Aorta (tissue), 5 donors: ENCODE measurements around the gene LCT. TPM values are rescaled to one million over a fixed set of nuclear protein-coding genes. Genes with fewer than 3 reads are reported as not detected.
A peak's percentile ranks its signal among the peaks of the same experiment; 100 is the strongest.
"Not testable (repeated sequence)": the region's sequence is repeated elsewhere in the genome, so short reads cannot be mapped to it uniquely, and the experiment has no call there.

Experiments used
- ATAC-seq: fragments of 200-7000 bp; cut with Tn5 transposase; one replicate; pipeline ENCODE4 v1.9.1; 2022; ENCODE audit warnings: moderate library complexity; ENCODE audit not compliant: low FRiP score
- DNase-seq, 2 donors: peaks; one replicate each; pipeline ENCODE4 v3.0.0-alpha.2; 2020
- H3K27ac ChIP-seq, 2 donors: one replicate each; pipeline ENCODE4 v1.5.1; 2013; ENCODE audit warnings: low read length in 2 of 2, mild to moderate bottlenecking in 2 of 2, moderate library complexity in 2 of 2, control low read depth in 1 of 2, inconsistent platforms in 1 of 2, low read depth in 1 of 2
- H3K27me3 ChIP-seq, 2 donors: one replicate each; pipeline ENCODE4 v1.6.1; 2013; ENCODE audit warnings: control low read depth in 1 of 2, low read length in 1 of 2, mild to moderate bottlenecking in 1 of 2, moderate library complexity in 1 of 2; ENCODE audit not compliant: insufficient read depth in 2 of 2, control insufficient read depth in 1 of 2
- H3K36me3 ChIP-seq, 2 donors: one replicate each; pipeline ENCODE4 v1.6.1; 2013; ENCODE audit warnings: control low read depth in 1 of 2, low read length in 1 of 2, mild to moderate bottlenecking in 1 of 2; ENCODE audit not compliant: insufficient read depth in 2 of 2, control insufficient read depth in 1 of 2
- H3K4me1 ChIP-seq, 2 donors: one replicate each; pipeline ENCODE4 v1.6.1; 2013; ENCODE audit warnings: low read length in 2 of 2, control low read depth in 1 of 2, mild to moderate bottlenecking in 1 of 2, moderate library complexity in 1 of 2; ENCODE audit not compliant: insufficient read depth in 2 of 2, control insufficient read depth in 1 of 2
- H3K4me3 ChIP-seq, 2 donors: one replicate each; pipeline ENCODE4 v1.5.1; 2013; ENCODE audit warnings: low read length in 2 of 2, control low read depth in 1 of 2, mild to moderate bottlenecking in 1 of 2
- H3K9me3 ChIP-seq: one replicate; pipeline ENCODE4 v1.6.1; 2013; ENCODE audit warnings: mild to moderate bottlenecking, low read length; ENCODE audit not compliant: control insufficient read depth
- WGBS, 2 donors: extraction: QIAGEN DNeasy Blood & Tissue Kit; methylation state at CpG; one replicate each; pipeline ENCODE4 v1.1.7; 2013; 5-methylcytosine and 5-hydroxymethylcytosine counted together
- intact Hi-C, 2 donors: fragments of 100-400 bp; cut with DNase I; formaldehyde crosslinking; loops; one replicate each; pipeline versions ENCODE4 v1.14.2 to v1.15.0; 2022
- long read RNA-seq, 2 donors: library from polyadenylated mRNA; unstranded; transcript quantifications; one replicate each; pipeline ENCODE4 v2.0.0, GENCODE V29; 2020 to 2021
- polyA plus RNA-seq, 2 donors: library from polyadenylated mRNA; stranded (reverse); fragments of 200-250 nt; gene quantifications; one replicate each; pipeline ENCODE4 v1.2.3, GENCODE V29; 2013
- total RNA-seq, 2 donors: library from RNA; stranded (reverse); fragmentation: NEBNext Ultra II Directional; extraction: Animal tissue kit (Norgen Biotek cat#: 25700); gene quantifications; one replicate each; pipeline ENCODE4 v1.2.1, GENCODE V29; 2021
- donor health status: healthy with polysubstance abuse.
- donor health status: Bipolar disorder and iron deficiency.
- donor health status: DM: no; HTN: no; CAD: no.
- donor health status: DM: no; HTN: no; CAD: no.
- donor health status: DM: yes; HTN: yes; CAD: no.

LCT gene
- total RNA-seq (not detected), polyA plus RNA-seq (10 to 100 TPM in 1 of 2 donors, under 1 TPM in 1; 0.03 to 24.8 TPM)
- long read RNA-seq, donor 1, result 0 reads
- long read RNA-seq, donor 2, result 0 reads

- H3K27me3 ChIP-seq, result no peaks in the 10 kb centered on the region
- intact Hi-C loops, result no loop called here
- H3K9me3 ChIP-seq, result no peaks in the 10 kb centered on the region
- H3K27ac ChIP-seq, result no peak within 1 kb of the TSS
- 91 to 95% methylated on average over 12 of the region's 12 CpGs for WGBS, 2 donors
- H3K4me3 ChIP-seq, result no peak within 1 kb of the TSS
- no peaks in the 10 kb centered on the region for H3K36me3 ChIP-seq
- H3K4me1 ChIP-seq, result no peaks in the 10 kb centered on the region
- ATAC-seq (no peak), DNase-seq (no peak)
Measured at GRCh38 chr2:135836596-135837270, at the start of gene LCT. Gene LCT, minus strand, starts transcription at chr2:135837184. Its CDS starts 15 bp downstream, at chr2:135837169.

- H3K9me3 ChIP-seq, result no peaks in the 10 kb centered on the region
- no peaks in the 10 kb centered on the region for H3K27me3 ChIP-seq
- DNase-seq (no peak), ATAC-seq (no peak)
- no peak overlapping the region for H3K4me3 ChIP-seq
- no peak overlapping the region for H3K27ac ChIP-seq
- intact Hi-C loops, result no loop called here
- 85 to 87% methylated on average over 4 of the region's 4 CpGs for WGBS, 2 donors
- no peaks in the 10 kb centered on the region for H3K36me3 ChIP-seq
- H3K4me1 ChIP-seq, result no peaks in the 10 kb centered on the region
Measured at GRCh38 chr2:135885709-135886108, 48.7 kb upstream of the LCT start.

- H3K27me3 ChIP-seq, result no peaks in the 10 kb centered on the region
- no peak overlapping the region for H3K4me3 ChIP-seq
- H3K36me3 ChIP-seq, result no peaks in the 10 kb centered on the region
- no peak overlapping the region for H3K27ac ChIP-seq
- no peak for ATAC-seq
- 62% methylated on average over 3 of the region's 3 CpGs for WGBS, 2 donors
- intact Hi-C loops, result no loop called here
- no peak for DNase-seq
- H3K4me1 ChIP-seq, result no peaks in the 10 kb centered on the region
- H3K9me3 ChIP-seq, result no peaks in the 10 kb centered on the region
Measured at GRCh38 chr2:135882415-135882814, 45.4 kb upstream of the LCT start.

- not testable (repeated sequence) for H3K36me3 ChIP-seq, DNase-seq, H3K4me1 ChIP-seq, H3K27me3 ChIP-seq, H3K9me3 ChIP-seq, H3K27ac ChIP-seq
- intact Hi-C loops, result loop anchor here (5.0 to 10.0 kb wide), 3 partner anchors 111 to 962 kb away; partner anchors contain the start of genes CCNT2 (in 1 of the 2), DARS1 (in 1 of the 2) and UBXN4 (in 1 of the 2)
- 87 to 88% methylated on average over 15 of the region's 15 CpGs for WGBS, 2 donors
- H3K4me3 ChIP-seq, result peak overlapping the region in 1 of 2 donors; percentile 70
- peak; percentile 5 for ATAC-seq
Measured at GRCh38 chr2:135876770-135877169, 39.8 kb upstream of the LCT start.

GRCh38 chr2:135876066-135876711 lies 39.2 kb upstream of the LCT start, which contains the start of gene MCM6:
Gene MCM6, minus strand, starts transcription at chr2:135876443. Its CDS starts 78 bp downstream, at chr2:135876365.
- Histone ChIP-seq H3K4me3 (peak within 1 kb of the TSS; percentile 51 to 70), H3K36me3 (peaks cover 0 to under 1% of the 10 kb centered on the region in 2 donors), H3K27ac (peak within 1 kb of the TSS in 1 of 2 donors; percentile 7), H3K4me1 (no peaks in the 10 kb centered on the region), H3K27me3 (no peaks in the 10 kb centered on the region), H3K9me3 (no peaks in the 10 kb centered on the region)
- intact Hi-C loops, result loop anchor here (5.0 to 10.0 kb wide), 3 partner anchors 111 to 961 kb away; partner anchors contain the start of genes CCNT2 (in 1 of the 2), DARS1 (in 1 of the 2) and UBXN4 (in 1 of the 2)
- peak; percentile 99 for ATAC-seq
- WGBS, 2 donors, result 0% methylated on average over 69 to 71 of the region's 71 CpGs
- DNase-seq, result peak; percentile 98 to 99

GRCh38 chr2:135875491-135876065 lies 38.6 kb upstream of the LCT start:
- H3K36me3 ChIP-seq, result peaks cover 0 to 2% of the 10 kb centered on the region in 2 donors

GRCh38 chr2:135874777-135875365 lies 37.9 kb upstream of the LCT start:
- Histone ChIP-seq H3K36me3 (peaks cover 0 to 2% of the 10 kb centered on the region in 2 donors), H3K4me1 (no peaks in the 10 kb centered on the region), H3K27ac (no peak overlapping the region), H3K27me3 (no peaks in the 10 kb centered on the region), H3K4me3 (peak overlapping the region in 1 of 2 donors; percentile 70), H3K9me3 (no peaks in the 10 kb centered on the region)
- intact Hi-C loops, result loop anchor here (5.0 to 10.0 kb wide), 3 partner anchors 112 to 960 kb away; partner anchors contain the start of genes CCNT2 (in 1 of the 2), DARS1 (in 1 of the 2) and UBXN4 (in 1 of the 2)
- ATAC-seq (no peak), DNase-seq (no peak)
- WGBS, 2 donors, result 75 to 77% methylated on average over 19 of the region's 19 CpGs

More at GRCh38 chr2:135875491-135876065, 38.6 kb upstream of the LCT start:
- no peaks in the 10 kb centered on the region for H3K27me3 ChIP-seq
- WGBS, 2 donors, result 0 to 1% methylated on average over 25 to 26 of the region's 26 CpGs
- ATAC-seq (peak; percentile 63), DNase-seq (peak; percentile 68 to 84)
- no peaks in the 10 kb centered on the region for H3K4me1 ChIP-seq
- no peaks in the 10 kb centered on the region for H3K9me3 ChIP-seq
- intact Hi-C loops, result loop anchor here (5.0 to 10.0 kb wide), 3 partner anchors 112 to 961 kb away; partner anchors contain the start of genes CCNT2 (in 1 of the 2), DARS1 (in 1 of the 2) and UBXN4 (in 1 of the 2)
- peak overlapping the region; percentile 51 to 70 for H3K4me3 ChIP-seq
- H3K27ac ChIP-seq, result peak overlapping the region in 1 of 2 donors; percentile 7

- intact Hi-C loops, result loop anchor here in 1 of 2 donors (10.0 kb wide), 1 partner anchor 956 kb away; the partner anchor contains the start of gene CCNT2
- H3K4me1 ChIP-seq, result no peaks in the 10 kb centered on the region
- no peaks in the 10 kb centered on the region for H3K9me3 ChIP-seq
- 91 to 98% methylated on average over 1 of the region's 1 CpG for WGBS, 2 donors
- no peak for DNase-seq
- peaks cover 5 to 9% of the 10 kb centered on the region in 2 donors for H3K36me3 ChIP-seq
- no peak overlapping the region for H3K27ac ChIP-seq
- no peak for ATAC-seq
- no peak overlapping the region for H3K4me3 ChIP-seq
- H3K27me3 ChIP-seq, result no peaks in the 10 kb centered on the region
Measured at GRCh38 chr2:135870571-135870970, 33.6 kb upstream of the LCT start.
